DMS79 (cell line): ENCODE data around the gene NOPCHAP1.

Experiments
- DNase-seq: peaks from one replicate; lab custom pipeline; 2025; lab: John Stamatoyannopoulos, UW

NOPCHAP1 gene

GRCh38 chr12:105020241-105020962 is 34.3 kb downstream of the NOPCHAP1 start:
- DNase-seq: peak; percentile 19

- DNase-seq: no peak
These were observed 38.8 kb downstream of the NOPCHAP1 start for GRCh38 chr12:105024928-105025327.

GRCh38 chr12:105025890-105026289 is 39.8 kb downstream of the NOPCHAP1 start:
- peak; percentile 10 for DNase-seq

- DNase-seq: no peak
These were observed 40.3 kb downstream of the NOPCHAP1 start for GRCh38 chr12:105026411-105026810.

- DNase-seq: no peak
These were observed 45.0 kb downstream of the NOPCHAP1 start for GRCh38 chr12:105030820-105031807.

- DNase-seq: no peak
These were observed 46.7 kb downstream of the NOPCHAP1 start for GRCh38 chr12:105032703-105033357.

- no peak for DNase-seq
These were observed 47.7 kb downstream of the NOPCHAP1 start for GRCh38 chr12:105033851-105034250.
